Upper lobe of left lung (tissue), 6 donors: ENCODE data around the gene PWWP2B. TPM values are rescaled to one million over a fixed set of nuclear protein-coding genes. Genes with fewer than 3 reads are reported as not detected.

ENCODE experiments used
- ATAC-seq, 2 donors: fragments of 200-7000 bp; cut with Tn5 transposase; one replicate each; pipeline ENCODE4 v1.9.1; 2022; ENCODE audit warnings: mild to moderate bottlenecking in 2 of 2, moderate library complexity in 2 of 2; ENCODE audit not compliant: low FRiP score in 2 of 2
- DNase-seq, 2 donors: peaks; one replicate each; pipeline ENCODE4 v3.0.0-alpha.2; 2019 to 2020
- H3K27ac ChIP-seq, 4 donors: fragments of 200-600 bp; sonication (generic); one replicate each; pipeline ENCODE4 v1.5.1; 2016 to 2019
- H3K27me3 ChIP-seq, 4 donors: fragments of 200-600 bp; sonication (generic); one replicate each; pipeline ENCODE4 v1.5.1; 2017 to 2019
- H3K36me3 ChIP-seq, 4 donors: fragments of 200-600 bp; sonication (generic); one replicate each; pipeline ENCODE4 v1.5.1; 2016 to 2019
- H3K4me1 ChIP-seq, 4 donors: fragments of 200-600 bp; sonication (generic); one replicate each; pipeline ENCODE4 v1.5.1; 2018 to 2019
- H3K4me3 ChIP-seq, 4 donors: fragments of 200-600 bp; sonication (generic); one replicate each; pipeline ENCODE4 v1.5.1; 2017 to 2019; ENCODE audit warnings: mild to moderate bottlenecking in 2 of 4, moderate library complexity in 1 of 4
- H3K9me3 ChIP-seq, 4 donors: fragments of 200-600 bp; sonication (generic); one replicate each; pipeline ENCODE4 v1.5.1; 2018 to 2019
- CTCF ChIP-seq, 6 experiments: fragments of 450-650 bp in 4 of 6; fragments of 200-600 bp in 2 of 6; sonication (generic) in 2 of 6; IDR thresholded peaks; one replicate each; pipeline ENCODE4 v1.5.1; 2016 to 2019; ENCODE audit warnings: antibody characterized with exemption in 6 of 6
- EP300 ChIP-seq, 4 donors: sonication (generic); formaldehyde crosslinking; IDR thresholded peaks; one replicate each; pipeline ENCODE4 v1.5.1; 2017; ENCODE audit warnings: antibody characterized with exemption in 4 of 4, control low read depth in 2 of 4
- POLR2A ChIP-seq, 4 donors: fragments of 450-650 bp; IDR thresholded peaks; one replicate each; pipeline ENCODE4 v1.5.1; 2016 to 2017; ENCODE audit warnings: antibody characterized with exemption in 4 of 4, mild to moderate bottlenecking in 2 of 4
- POLR2AphosphoS5 ChIP-seq, 2 donors: sonication (generic); formaldehyde crosslinking; IDR thresholded peaks; one replicate each; pipeline ENCODE4 v1.5.1; 2017; ENCODE audit warnings: antibody characterized with exemption in 2 of 2
- WGBS, 2 donors: methylation state at CpG; one replicate each; pipeline ENCODE4 v1.1.5; 2017 to 2018; 5-methylcytosine and 5-hydroxymethylcytosine counted together
- total RNA-seq, 6 donors: library from RNA; depleted of rRNA in 4 of 6; stranded (reverse); fragments of >200 nt in 4 of 6; gene quantifications; one replicate each; pipeline versions ENCODE4 v1.1.0 to v1.2.1, GENCODE V29; 2016 to 2021
- donor health status: DM: no; HTN: no; CAD: no; lungs with moderate emphysema.
- donor health status: DM: no; HTN: yes; CAD: no; lungs with severe emphysema.

PWWP2B gene
- total RNA-seq, 6 donors from 2014 or later: 20.2 to 54.4 (median 32.9) TPM

- peak in 1 of 2 donors; percentile 94 for DNase-seq
- TF ChIP-seq CTCF (IDR thresholded peaks at IDR 0.05): peak; percentile 93 to 99 (median 97)
- TF ChIP-seq POLR2AphosphoS5 (IDR thresholded peaks at IDR 0.05): no peak
- no peak for TF ChIP-seq EP300 (IDR thresholded peaks at IDR 0.05)
- no peak for TF ChIP-seq POLR2A (IDR thresholded peaks at IDR 0.05)
- Histone ChIP-seq H3K9me3 (no peaks in the 10 kb centered on the region), H3K27me3 (no peaks in the 10 kb centered on the region), H3K4me3 (no peak overlapping the region), H3K36me3 (no peaks in the 10 kb centered on the region), H3K4me1 (peaks cover 0 to 17% (median 8%) of the 10 kb centered on the region in 4 donors), H3K27ac (no peak overlapping the region)
- peak; percentile 70 to 84 for ATAC-seq
- 44 to 76% methylated on average over 12 to 29 of the region's 31 CpGs for WGBS, 2 donors
Measured at GRCh38 chr10:132458586-132459300, 61.7 kb downstream of the PWWP2B start.

- no peak for ATAC-seq
Measured at GRCh38 chr10:132459301-132460003, 62.5 kb downstream of the PWWP2B start.

GRCh38 chr10:132460071-132460470 lies 63.1 kb downstream of the PWWP2B start:
- peaks cover 2 to 20% (median 12%) of the 10 kb centered on the region in 4 donors for H3K4me1 ChIP-seq
- peak in 1 of 2 donors; percentile 65 for DNase-seq

More at GRCh38 chr10:132459301-132460003, 62.5 kb downstream of the PWWP2B start:
- H3K27ac ChIP-seq: no peak overlapping the region
- no peak overlapping the region for H3K4me3 ChIP-seq
- peaks cover 0 to 17% (median 8%) of the 10 kb centered on the region in 4 donors for H3K4me1 ChIP-seq
- peak in 1 of 2 donors; percentile 76 for DNase-seq
- no peaks in the 10 kb centered on the region for H3K36me3 ChIP-seq
- TF ChIP-seq CTCF (IDR thresholded peaks at IDR 0.05): no peak
- TF ChIP-seq POLR2A (IDR thresholded peaks at IDR 0.05): no peak
- TF ChIP-seq POLR2AphosphoS5 (IDR thresholded peaks at IDR 0.05): no peak
- no peak for TF ChIP-seq EP300 (IDR thresholded peaks at IDR 0.05)
- no peaks in the 10 kb centered on the region for H3K27me3 ChIP-seq
- WGBS, 2 donors: 85 to 88% methylated on average over 12 to 22 of the region's 23 CpGs
- H3K9me3 ChIP-seq: no peaks in the 10 kb centered on the region

GRCh38 chr10:132460691-132461090 lies 63.7 kb downstream of the PWWP2B start:
- ATAC-seq: no peak

More at GRCh38 chr10:132460071-132460470, 63.1 kb downstream of the PWWP2B start:
- Histone ChIP-seq H3K27ac (no peak overlapping the region), H3K4me3 (no peak overlapping the region), H3K36me3 (no peaks in the 10 kb centered on the region), H3K27me3 (no peaks in the 10 kb centered on the region), H3K9me3 (no peaks in the 10 kb centered on the region)
- TF ChIP-seq EP300 (IDR thresholded peaks at IDR 0.05) (no peak), POLR2A (IDR thresholded peaks at IDR 0.05) (no peak), POLR2AphosphoS5 (IDR thresholded peaks at IDR 0.05) (no peak), CTCF (IDR thresholded peaks at IDR 0.05) (no peak)
- WGBS, 2 donors: 83% methylated on average over 13 of the region's 15 CpGs; no CpG with 5 or more reads in 1 of the 2 donors
- ATAC-seq: no peak

More at GRCh38 chr10:132460691-132461090, 63.7 kb downstream of the PWWP2B start:
- H3K9me3 ChIP-seq: no peaks in the 10 kb centered on the region
- H3K27me3 ChIP-seq: no peaks in the 10 kb centered on the region
- WGBS, 2 donors: 98% methylated on average over 5 of the region's 5 CpGs; no CpG with 5 or more reads in 1 of the 2 donors
- H3K36me3 ChIP-seq: no peaks in the 10 kb centered on the region
- peak in 1 of 2 donors; percentile 48 for DNase-seq
- H3K4me3 ChIP-seq: no peak overlapping the region
- H3K4me1 ChIP-seq: peaks cover 7 to 26% (median 14%) of the 10 kb centered on the region in 4 donors
- no peak for TF ChIP-seq EP300 (IDR thresholded peaks at IDR 0.05)
- no peak for TF ChIP-seq CTCF (IDR thresholded peaks at IDR 0.05)
- TF ChIP-seq POLR2AphosphoS5 (IDR thresholded peaks at IDR 0.05): no peak
- TF ChIP-seq POLR2A (IDR thresholded peaks at IDR 0.05): no peak
- H3K27ac ChIP-seq: no peak overlapping the region
